Thyroid gland (tissue), 4 donors: ENCODE data around the gene CBFA2T3.

Experiments used
- POLR2A ChIP-seq, 2 donors: fragments of 450-650 bp; IDR thresholded peaks; one replicate each; pipeline ENCODE4 v1.6.1; 2017; ENCODE audit warnings: antibody characterized with exemption in 2 of 2, mild to moderate bottlenecking in 2 of 2, moderate library complexity in 1 of 2
- TF ChIP-seq, protein P1 (sequence below), 6 experiments: fragments of 200-600 bp in 3 of 6; fragments of 450-650 bp in 3 of 6; sonication (generic) in 3 of 6; IDR thresholded peaks; one replicate each; pipeline ENCODE4 v1.5.1; 2016 to 2019; ENCODE audit warnings: antibody characterized with exemption in 6 of 6, mild to moderate bottlenecking in 2 of 6, inconsistent platforms in 1 of 6, moderate library complexity in 1 of 6

DNA sequence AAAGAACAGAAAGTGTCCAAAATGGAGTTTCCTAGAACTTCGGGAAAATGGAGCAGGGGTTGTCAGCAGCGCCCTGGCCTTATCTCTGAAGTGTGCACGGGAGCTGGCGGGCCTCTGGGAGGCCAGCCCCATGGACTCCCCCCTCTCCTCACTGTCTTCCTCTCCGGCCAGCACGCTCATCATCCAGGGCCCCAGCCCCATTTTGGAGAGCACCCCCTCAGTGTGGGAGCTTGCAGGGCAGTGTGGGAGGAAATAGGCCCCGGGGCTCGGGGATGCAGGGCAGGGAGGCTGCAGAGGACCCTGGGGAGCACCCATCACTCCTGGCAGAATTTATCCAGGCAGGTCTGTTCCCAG, 105.7 kb downstream of the CBFA2T3 start:
- TF ChIP-seq, protein P1, sequence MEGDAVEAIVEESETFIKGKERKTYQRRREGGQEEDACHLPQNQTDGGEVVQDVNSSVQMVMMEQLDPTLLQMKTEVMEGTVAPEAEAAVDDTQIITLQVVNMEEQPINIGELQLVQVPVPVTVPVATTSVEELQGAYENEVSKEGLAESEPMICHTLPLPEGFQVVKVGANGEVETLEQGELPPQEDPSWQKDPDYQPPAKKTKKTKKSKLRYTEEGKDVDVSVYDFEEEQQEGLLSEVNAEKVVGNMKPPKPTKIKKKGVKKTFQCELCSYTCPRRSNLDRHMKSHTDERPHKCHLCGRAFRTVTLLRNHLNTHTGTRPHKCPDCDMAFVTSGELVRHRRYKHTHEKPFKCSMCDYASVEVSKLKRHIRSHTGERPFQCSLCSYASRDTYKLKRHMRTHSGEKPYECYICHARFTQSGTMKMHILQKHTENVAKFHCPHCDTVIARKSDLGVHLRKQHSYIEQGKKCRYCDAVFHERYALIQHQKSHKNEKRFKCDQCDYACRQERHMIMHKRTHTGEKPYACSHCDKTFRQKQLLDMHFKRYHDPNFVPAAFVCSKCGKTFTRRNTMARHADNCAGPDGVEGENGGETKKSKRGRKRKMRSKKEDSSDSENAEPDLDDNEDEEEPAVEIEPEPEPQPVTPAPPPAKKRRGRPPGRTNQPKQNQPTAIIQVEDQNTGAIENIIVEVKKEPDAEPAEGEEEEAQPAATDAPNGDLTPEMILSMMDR (IDR thresholded peaks at IDR 0.05), result no peak
- TF ChIP-seq POLR2A (IDR thresholded peaks at IDR 0.05), result no peak
